RWPE2 (cell line): ENCODE results near the gene GARIN3.

Source experiments
- ATAC-seq: fragments of 200-7000 bp; cut with Tn5 transposase; 3 replicates; pipeline ENCODE4 v1.9.1; 2021; ENCODE audit warnings: low read depth
- DNase-seq: peaks from one replicate; pipeline ENCODE4 v3.0.0-alpha.2; 2020; ENCODE audit warnings: low spot score
- H3K27ac ChIP-seq: fragments of 450-650 bp; 2 replicates; pipeline ENCODE4 v1.5.1; 2017; ENCODE audit warnings: mild to moderate bottlenecking; ENCODE audit not compliant: poor library complexity, severe bottlenecking
- H3K27me3 ChIP-seq: fragments of 250-450 bp; sonication (Bioruptor Pico); 2 replicates; pipeline ENCODE4 v1.5.1; 2021; ENCODE audit warnings: mild to moderate bottlenecking, moderate library complexity; ENCODE audit not compliant: insufficient read depth, poor library complexity, severe bottlenecking
- H3K36me3 ChIP-seq: fragments of 250-450 bp; sonication (Bioruptor Pico); 2 replicates; pipeline ENCODE4 v1.5.1; 2020; ENCODE audit warnings: low read depth, mild to moderate bottlenecking, moderate library complexity
- H3K4me1 ChIP-seq: fragments of 250-450 bp; sonication (Bioruptor Pico); 2 replicates; pipeline ENCODE4 v1.5.1; 2021; ENCODE audit warnings: mild to moderate bottlenecking, moderate library complexity; ENCODE audit not compliant: insufficient read depth, poor library complexity, severe bottlenecking
- H3K4me3 ChIP-seq: fragments of 250-450 bp; sonication (Bioruptor Pico); 2 replicates; pipeline ENCODE4 v1.5.1; 2021; ENCODE audit warnings: mild to moderate bottlenecking, moderate library complexity; ENCODE audit not compliant: severe bottlenecking
- H3K9me3 ChIP-seq: fragments of 250-450 bp; sonication (Bioruptor Pico); 2 replicates; pipeline ENCODE4 v1.5.1; 2021; ENCODE audit warnings: mild to moderate bottlenecking, moderate library complexity; ENCODE audit not compliant: severe bottlenecking
- TF ChIP-seq, protein P1 (sequence below): fragments of 450-650 bp; IDR thresholded peaks from one replicate; pipeline ENCODE4 v1.5.1; 2017; ENCODE audit warnings: mild to moderate bottlenecking, moderate library complexity; ENCODE audit not compliant: poor library complexity, severe bottlenecking

The GARIN3 gene

DNA sequence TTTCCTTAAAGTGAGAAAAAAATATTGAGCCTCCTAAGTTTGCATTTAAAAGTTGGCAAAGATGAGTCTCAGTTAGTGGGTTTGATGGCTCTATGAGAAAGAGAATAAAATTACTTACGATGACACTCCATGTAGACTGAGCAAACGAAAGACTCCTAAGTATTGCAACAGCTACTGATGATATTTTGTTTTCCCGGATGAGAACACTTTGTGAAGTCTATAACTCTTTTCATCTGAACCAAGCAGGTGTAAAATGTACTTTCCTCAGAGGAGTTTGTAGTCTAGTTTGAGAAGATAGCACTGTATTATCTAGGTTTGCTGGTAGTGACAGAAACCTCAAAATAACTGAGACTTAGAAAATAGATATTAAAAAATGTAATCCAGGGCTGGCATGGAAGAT lies 12.9 kb upstream of the GARIN3 start:
- Histone ChIP-seq H3K4me1 (no peaks in the 10 kb centered on the region), H3K27me3 (peaks cover 19% of the 10 kb centered on the region), H3K4me3 (no peak overlapping the region), H3K9me3 (no peaks in the 10 kb centered on the region), H3K36me3 (no peaks in the 10 kb centered on the region), H3K27ac (no peak overlapping the region)
- no peak for ATAC-seq
- TF ChIP-seq, protein P1, sequence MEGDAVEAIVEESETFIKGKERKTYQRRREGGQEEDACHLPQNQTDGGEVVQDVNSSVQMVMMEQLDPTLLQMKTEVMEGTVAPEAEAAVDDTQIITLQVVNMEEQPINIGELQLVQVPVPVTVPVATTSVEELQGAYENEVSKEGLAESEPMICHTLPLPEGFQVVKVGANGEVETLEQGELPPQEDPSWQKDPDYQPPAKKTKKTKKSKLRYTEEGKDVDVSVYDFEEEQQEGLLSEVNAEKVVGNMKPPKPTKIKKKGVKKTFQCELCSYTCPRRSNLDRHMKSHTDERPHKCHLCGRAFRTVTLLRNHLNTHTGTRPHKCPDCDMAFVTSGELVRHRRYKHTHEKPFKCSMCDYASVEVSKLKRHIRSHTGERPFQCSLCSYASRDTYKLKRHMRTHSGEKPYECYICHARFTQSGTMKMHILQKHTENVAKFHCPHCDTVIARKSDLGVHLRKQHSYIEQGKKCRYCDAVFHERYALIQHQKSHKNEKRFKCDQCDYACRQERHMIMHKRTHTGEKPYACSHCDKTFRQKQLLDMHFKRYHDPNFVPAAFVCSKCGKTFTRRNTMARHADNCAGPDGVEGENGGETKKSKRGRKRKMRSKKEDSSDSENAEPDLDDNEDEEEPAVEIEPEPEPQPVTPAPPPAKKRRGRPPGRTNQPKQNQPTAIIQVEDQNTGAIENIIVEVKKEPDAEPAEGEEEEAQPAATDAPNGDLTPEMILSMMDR: no peak
- DNase-seq: no peak

- H3K4me1 ChIP-seq: no peaks in the 10 kb centered on the region
- H3K9me3 ChIP-seq: no peaks in the 10 kb centered on the region
- H3K27ac ChIP-seq: no peak overlapping the region
- H3K36me3 ChIP-seq: no peaks in the 10 kb centered on the region
- no peak for DNase-seq
- TF ChIP-seq, protein P1: no peak
- no peak overlapping the region for H3K4me3 ChIP-seq
- no peak for ATAC-seq
- peaks cover 16% of the 10 kb centered on the region for H3K27me3 ChIP-seq
Observed at GRCh38 chr5:157177953-157178352, 11.9 kb upstream of the GARIN3 start.

DNA sequence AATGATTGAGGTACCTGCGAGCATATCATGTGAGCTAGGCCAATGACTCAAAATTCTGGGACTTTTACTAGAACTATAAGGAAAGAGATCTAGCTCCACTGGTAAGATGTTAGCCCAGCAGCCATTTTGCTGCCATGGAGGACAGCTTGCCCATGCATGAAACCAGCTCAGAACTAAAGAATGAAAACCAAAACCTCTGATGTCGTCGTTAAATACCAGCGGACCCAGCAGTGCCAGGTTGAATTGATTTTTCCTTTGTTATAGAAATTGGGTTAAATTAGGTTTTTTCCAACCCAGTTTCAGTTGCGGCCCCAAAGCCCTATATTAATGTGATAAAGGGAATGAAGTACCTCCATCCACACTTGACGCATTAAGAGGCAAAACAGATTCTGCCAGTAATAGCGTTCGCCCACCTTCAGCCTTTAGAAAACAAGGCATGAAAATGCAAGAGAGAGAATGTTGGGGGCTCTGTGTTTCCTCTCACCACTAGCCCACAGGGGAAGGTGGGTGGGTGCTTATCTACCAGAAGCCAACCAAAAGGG lies 9.1 kb upstream of the GARIN3 start:
- H3K27me3 ChIP-seq: no peaks in the 10 kb centered on the region
- H3K4me3 ChIP-seq: no peak overlapping the region
- no peaks in the 10 kb centered on the region for H3K36me3 ChIP-seq
- H3K9me3 ChIP-seq: no peaks in the 10 kb centered on the region
- no peaks in the 10 kb centered on the region for H3K4me1 ChIP-seq
- TF ChIP-seq, protein P1: no peak
- DNase-seq (no peak), ATAC-seq (no peak)
- H3K27ac ChIP-seq: no peak overlapping the region

GRCh38 chr5:157172403-157172802 lies 6.3 kb upstream of the GARIN3 start:
- DNase-seq: no peak
- no peaks in the 10 kb centered on the region for H3K27me3 ChIP-seq
- TF ChIP-seq, protein P1: no peak
- no peaks in the 10 kb centered on the region for H3K36me3 ChIP-seq
- no peaks in the 10 kb centered on the region for H3K9me3 ChIP-seq
- H3K4me3 ChIP-seq: no peak overlapping the region
- H3K4me1 ChIP-seq: no peaks in the 10 kb centered on the region
- no peak overlapping the region for H3K27ac ChIP-seq
- ATAC-seq: no peak

- no peaks in the 10 kb centered on the region for H3K36me3 ChIP-seq
- H3K27me3 ChIP-seq: no peaks in the 10 kb centered on the region
- no peak for DNase-seq
- TF ChIP-seq, protein P1: no peak
- ATAC-seq: no peak
- no peak overlapping the region for H3K27ac ChIP-seq
- H3K4me1 ChIP-seq: no peaks in the 10 kb centered on the region
- no peak overlapping the region for H3K4me3 ChIP-seq
- no peaks in the 10 kb centered on the region for H3K9me3 ChIP-seq
Observed at GRCh38 chr5:157168286-157168685, 2.2 kb upstream of the GARIN3 start.
